Vagina (tissue), 2 donors: Measurements from ENCODE around the gene QRICH1.

Experiments used
- POLR2A ChIP-seq, 2 donors: fragments of 450-650 bp; IDR thresholded peaks; one replicate each; pipeline ENCODE4 v1.6.1; 2017; ENCODE audit warnings: antibody characterized with exemption in 2 of 2, mild to moderate bottlenecking in 2 of 2, moderate library complexity in 2 of 2
- POLR2AphosphoS5 ChIP-seq, 2 donors: sonication (generic); formaldehyde crosslinking; IDR thresholded peaks; one replicate each; pipeline ENCODE4 v1.9.0; 2017; ENCODE audit warnings: antibody characterized with exemption in 2 of 2, mild to moderate bottlenecking in 2 of 2, low read depth in 1 of 2; ENCODE audit not compliant: insufficient read depth in 1 of 2
- TF ChIP-seq, protein P1 (sequence below), 3 experiments: fragments of 450-650 bp in 2 of 3; fragments of 200-600 bp in 1 of 3; sonication (generic) in 1 of 3; IDR thresholded peaks; one replicate each; pipeline ENCODE4 v1.5.1; 2017 to 2019; ENCODE audit warnings: antibody characterized with exemption in 3 of 3, mild to moderate bottlenecking in 2 of 3, moderate library complexity in 2 of 3

DNA sequence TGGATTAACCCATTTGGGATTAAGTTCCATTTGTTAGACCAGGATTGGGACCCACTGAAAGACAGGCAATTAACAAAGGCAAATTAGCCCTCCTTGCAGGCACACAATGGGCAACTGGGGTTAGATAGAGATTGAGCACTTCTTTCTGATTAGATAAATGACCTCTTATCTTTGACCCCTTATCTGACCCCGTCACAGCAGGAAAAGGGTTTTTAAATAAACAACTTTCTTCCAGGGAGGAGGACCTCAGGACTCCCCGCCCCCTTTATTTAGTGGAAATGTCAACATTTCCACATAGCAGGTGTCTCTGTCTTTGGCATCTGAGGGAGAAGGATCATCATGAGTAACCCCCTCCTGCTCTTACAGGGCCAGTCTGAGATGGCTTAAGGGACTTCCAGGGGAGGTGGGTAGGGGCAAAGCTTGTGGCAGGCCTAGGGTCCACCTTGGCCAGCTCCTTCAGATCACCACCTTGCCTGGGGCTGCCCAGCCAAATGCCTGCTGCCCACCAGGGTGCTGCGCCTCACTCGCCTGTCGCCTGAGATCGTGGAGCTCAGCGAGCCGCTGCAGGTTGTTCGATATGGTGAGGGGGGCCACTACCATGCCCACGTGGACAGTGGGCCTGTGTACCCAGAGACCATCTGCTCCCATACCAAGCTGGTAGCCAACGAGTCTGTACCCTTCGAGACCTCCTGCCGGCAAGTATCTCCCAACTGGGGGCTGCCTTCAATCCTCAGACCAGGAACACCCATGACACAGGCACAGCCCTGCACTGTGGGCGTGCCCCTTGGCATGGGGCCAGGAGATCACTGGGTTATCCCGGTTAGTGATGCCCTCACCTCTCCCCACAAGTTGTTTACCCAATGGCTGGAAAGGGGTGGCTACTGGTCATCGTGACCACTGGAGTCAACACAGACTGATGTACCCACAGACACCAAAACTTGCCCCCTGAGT lies 89.2 kb downstream of the QRICH1 start:
- TF ChIP-seq, protein P1, sequence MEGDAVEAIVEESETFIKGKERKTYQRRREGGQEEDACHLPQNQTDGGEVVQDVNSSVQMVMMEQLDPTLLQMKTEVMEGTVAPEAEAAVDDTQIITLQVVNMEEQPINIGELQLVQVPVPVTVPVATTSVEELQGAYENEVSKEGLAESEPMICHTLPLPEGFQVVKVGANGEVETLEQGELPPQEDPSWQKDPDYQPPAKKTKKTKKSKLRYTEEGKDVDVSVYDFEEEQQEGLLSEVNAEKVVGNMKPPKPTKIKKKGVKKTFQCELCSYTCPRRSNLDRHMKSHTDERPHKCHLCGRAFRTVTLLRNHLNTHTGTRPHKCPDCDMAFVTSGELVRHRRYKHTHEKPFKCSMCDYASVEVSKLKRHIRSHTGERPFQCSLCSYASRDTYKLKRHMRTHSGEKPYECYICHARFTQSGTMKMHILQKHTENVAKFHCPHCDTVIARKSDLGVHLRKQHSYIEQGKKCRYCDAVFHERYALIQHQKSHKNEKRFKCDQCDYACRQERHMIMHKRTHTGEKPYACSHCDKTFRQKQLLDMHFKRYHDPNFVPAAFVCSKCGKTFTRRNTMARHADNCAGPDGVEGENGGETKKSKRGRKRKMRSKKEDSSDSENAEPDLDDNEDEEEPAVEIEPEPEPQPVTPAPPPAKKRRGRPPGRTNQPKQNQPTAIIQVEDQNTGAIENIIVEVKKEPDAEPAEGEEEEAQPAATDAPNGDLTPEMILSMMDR (IDR thresholded peaks at IDR 0.05), result no peak
- TF ChIP-seq POLR2AphosphoS5 (IDR thresholded peaks at IDR 0.05; ENCODE audit: insufficient read depth in 1 of 2, low read depth in 1 of 2) (no peak), POLR2A (IDR thresholded peaks at IDR 0.05) (no peak)
